ENCODE data around the gene DNAH5. TPM values are rescaled to one million over a fixed set of nuclear protein-coding genes. Genes with fewer than 3 reads are reported as not detected.

DNAH5 gene
- 8.0 TPM for total RNA-seq (2021; ENCODE audit: unreplicated experiment)
- polyA plus RNA-seq (2012; ENCODE audit: insufficient read length), result 2.4 TPM
- Bru-seq, nascent RNA, result percentile 70 among the genes with signal in this experiment
- BruChase-seq, experiment 1, labeled RNA remaining after a 2-hour chase, result percentile 64 among the genes with signal in this experiment
- percentile 57 among the genes with signal in this experiment for BruChase-seq, experiment 2, labeled RNA remaining after a 6-hour chase
- long read RNA-seq, partial matches to known transcripts, result 9 of 16 reads
- long read RNA-seq, other reads (novel, unspliced or antisense), result 7 of 16 reads

GRCh38 chr5:13944560-13945199 lies at the start of gene DNAH5:
DNAH5 (minus strand) TSS chr5:13944688; CDS start chr5:13944438, 250 bp downstream.
- no peak within 1 kb of the TSS for H3K4me3 ChIP-seq (ENCODE audit: low read depth in 2 of 2, low read length in 2 of 2)
- ChIA-PET CTCF (no interaction called here), POLR2A (no interaction called here)
- H3K27me3 ChIP-seq (ENCODE audit: control insufficient read depth, insufficient read depth, low read length), result no peaks in the 10 kb centered on the region
- no peaks in the 10 kb centered on the region for H3K36me3 ChIP-seq (ENCODE audit: control insufficient read depth, insufficient read depth, low read length)
- DNase-seq (ENCODE audit: low read depth, low spot score) (peak; percentile 18), ATAC-seq (peak; percentile 71)
- TF ChIP-seq TCF7L2 (IDR thresholded peaks at IDR 0.05; ENCODE audit: low read depth, low read length) (peak; percentile 67; the same call in 1 of the 2 replicates), SIN3A (IDR thresholded peaks at IDR 0.05; ENCODE audit: borderline replicate concordance, insufficient read depth, low read depth, low read length) (no peak)
- H3K9me3 ChIP-seq (ENCODE audit: control insufficient read depth, insufficient read depth, low read depth, low read length), result no peaks in the 10 kb centered on the region
- BruUV-seq (replicated peaks), result no TSS peak
- in situ Hi-C loops (cut with HindIII; ENCODE audit: low pct_unique_long_range_greater_than_20kb, low sequenced_read_pairs), result no loop called here
- H3K4me1 ChIP-seq (ENCODE audit: control insufficient read depth, insufficient read depth, low read length), result peaks cover 12% of the 10 kb centered on the region
- no peak within 1 kb of the TSS for H3K27ac ChIP-seq (ENCODE audit: low read length)
- intact Hi-C loops (cut with micrococcal nuclease; ENCODE audit: unreplicated experiment), result no loop called here

- POLR2A ChIA-PET, result no interaction called here
- TF ChIP-seq POLR2AphosphoS5 (IDR thresholded peaks at IDR 0.05; ENCODE audit: low read depth, low read length), result no peak
- no peak for TF ChIP-seq CTCF (IDR thresholded peaks at IDR 0.05)
- TF ChIP-seq TCF7L2 (IDR thresholded peaks at IDR 0.05; ENCODE audit: low read depth, low read length), result no peak
- TF ChIP-seq SIN3A (IDR thresholded peaks at IDR 0.05; ENCODE audit: borderline replicate concordance, insufficient read depth, low read depth, low read length), result no peak
- TF ChIP-seq REST (IDR thresholded peaks at IDR 0.05; ENCODE audit: insufficient read depth in 1 of 2, low read depth in 2 of 2, low read length in 1 of 2), result no peak
- H3K4me3 ChIP-seq (ENCODE audit: low read depth in 2 of 2, low read length in 2 of 2), result no peak overlapping the region
- H3K9me3 ChIP-seq (ENCODE audit: control insufficient read depth, insufficient read depth, low read depth, low read length), result peaks cover 5% of the 10 kb centered on the region; the same call in 1 of the 2 replicates
- no peaks in the 10 kb centered on the region for H3K27me3 ChIP-seq (ENCODE audit: control insufficient read depth, insufficient read depth, low read length)
- peaks cover 64% of the 10 kb centered on the region for H3K4me1 ChIP-seq (ENCODE audit: control insufficient read depth, insufficient read depth, low read length)
- no peaks in the 10 kb centered on the region for H3K36me3 ChIP-seq (ENCODE audit: control insufficient read depth, insufficient read depth, low read length)
- in situ Hi-C loops (cut with HindIII; ENCODE audit: low pct_unique_long_range_greater_than_20kb, low sequenced_read_pairs) (loop anchor here (25.0 kb wide), 1 partner anchor 118 kb away; no protein-coding TSS in a partner anchor), intact Hi-C loops (cut with micrococcal nuclease; ENCODE audit: unreplicated experiment) (loop anchor here (5.0 kb wide), 1 partner anchor 43 kb away; no protein-coding TSS in a partner anchor)
- peak overlapping the region; percentile 98 for H3K27ac ChIP-seq (ENCODE audit: low read length)
- CTCF ChIA-PET, result no interaction called here
- peak; percentile 55 for ATAC-seq
- no TSS peak for BruUV-seq (replicated peaks)
- DNase-seq (ENCODE audit: low read depth, low spot score), result no peak
Measured at GRCh38 chr5:13993926-13994325, 49.4 kb upstream of the DNAH5 start.
